Activated naive CD4-positive, alpha-beta T cell treated with anti-CD3 and anti-CD28 coated beads, Interleukin-2, amount 50 U/mL, for 16 hours (primary cell): ENCODE results near the gene C6orf136.

Experiments
- DNase-seq: peaks from one replicate; pipeline ENCODE4 v3.0.0-alpha.2; 2020

The C6orf136 gene

GRCh38 chr6:30664994-30665767 lies 18.2 kb downstream of the C6orf136 start:
- no peak for DNase-seq

GRCh38 chr6:30666300-30666699 lies 19.4 kb downstream of the C6orf136 start:
- DNase-seq, result peak; percentile 43

- DNase-seq, result no peak
These were observed 24.0 kb downstream of the C6orf136 start for GRCh38 chr6:30670760-30671527.

GRCh38 chr6:30672445-30673253 lies 25.7 kb downstream of the C6orf136 start, which contains the start of gene DHX16:
Gene DHX16, minus strand, starts transcription at chr6:30673006. Its CDS starts 165 bp downstream, at chr6:30672841.
- DNase-seq, result peak; percentile 86

GRCh38 chr6:30676660-30677285 lies 29.8 kb downstream of the C6orf136 start:
- no peak for DNase-seq

- DNase-seq, result peak; percentile 92
These were observed 32.2 kb downstream of the C6orf136 start for GRCh38 chr6:30678964-30679726.

GRCh38 chr6:30679765-30680535 lies 33.0 kb downstream of the C6orf136 start:
- no peak for DNase-seq

GRCh38 chr6:30681766-30682142 lies 34.8 kb downstream of the C6orf136 start:
- no peak for DNase-seq

GRCh38 chr6:30682143-30683117 lies 35.5 kb downstream of the C6orf136 start:
- DNase-seq, result peak; percentile 85

- DNase-seq, result no peak
These were observed 36.4 kb downstream of the C6orf136 start for GRCh38 chr6:30683183-30683979.

- DNase-seq, result no peak
These were observed 37.0 kb downstream of the C6orf136 start for GRCh38 chr6:30683980-30684338.

- peak; percentile 49 for DNase-seq
These were observed 37.6 kb downstream of the C6orf136 start for GRCh38 chr6:30684386-30685156.

GRCh38 chr6:30685157-30686008 lies 38.5 kb downstream of the C6orf136 start:
- no peak for DNase-seq

- DNase-seq, result peak; percentile 88
These were observed 39.3 kb downstream of the C6orf136 start, which contains the start of gene PPP1R18 for GRCh38 chr6:30686009-30686907. Gene PPP1R18, minus strand, starts transcription at chr6:30686645. Its CDS starts 627 bp downstream, at chr6:30686018.

- DNase-seq, result peak; percentile 74
These were observed 40.1 kb downstream of the C6orf136 start for GRCh38 chr6:30686908-30687658.
